SU-DHL-6 (cell line): ENCODE data around the gene GMCL1.

Experiments
- EZH2phosphoT487 ChIP-seq: fragments of 200-600 bp; sonication (generic), shearing (Covaris generic); conservative IDR thresholded peaks from 2 replicates; pipeline ENCODE4 v1.6.1; 2018; ENCODE audit warnings: mild to moderate bottlenecking, antibody characterized with exemption, low read length, moderate library complexity, mixed read lengths
- TF ChIP-seq, protein P1 (sequence below): fragments of 200-600 bp; sonication (generic); IDR thresholded peaks from one replicate; pipeline ENCODE4 v1.5.1; 2017; ENCODE audit warnings: antibody characterized with exemption, mild to moderate bottlenecking, low read length, moderate library complexity; ENCODE audit not compliant: insufficient read depth, poor library complexity, severe bottlenecking

DNA sequence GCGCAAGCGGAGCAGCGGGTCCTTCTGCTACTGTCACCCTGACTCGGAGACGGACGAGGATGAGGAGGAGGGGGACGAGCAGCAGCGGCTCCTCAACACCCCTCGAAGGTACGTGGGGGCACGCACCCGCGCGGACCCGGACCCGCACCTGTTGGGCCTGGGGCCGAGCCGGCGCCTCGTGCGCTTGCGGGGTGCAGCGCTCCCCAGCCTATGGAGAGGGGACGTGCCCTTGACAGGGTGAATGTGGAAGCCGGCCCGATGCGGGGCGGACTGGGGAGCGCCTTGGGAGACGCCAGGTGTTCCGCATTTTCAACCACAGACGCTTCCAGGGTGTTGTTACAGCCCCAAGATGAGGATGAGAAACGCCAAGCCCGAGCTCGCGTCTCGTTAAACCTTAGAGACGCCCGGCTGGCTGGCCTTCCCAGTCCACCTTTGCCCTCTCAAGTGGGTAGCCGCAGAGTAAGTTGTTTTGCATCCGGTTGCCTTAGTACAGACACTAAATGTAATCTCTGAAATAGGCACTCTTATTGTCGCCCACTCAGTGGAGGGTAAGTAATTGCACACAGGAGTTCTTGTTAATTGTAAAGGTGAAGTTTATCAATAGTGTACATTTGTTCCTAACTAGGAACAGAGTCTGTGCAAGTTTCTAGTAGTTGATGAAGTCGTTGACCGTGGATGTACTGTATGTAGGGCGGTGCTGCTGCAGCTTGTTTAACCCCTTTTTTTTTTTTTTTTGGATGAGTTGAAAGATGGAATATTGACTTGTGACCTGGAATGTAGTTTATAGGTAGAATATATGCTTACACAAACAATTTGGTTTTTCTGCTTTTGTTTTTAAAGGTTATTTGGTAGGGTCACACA lies 815 bp downstream of the GMCL1 start:
- TF ChIP-seq, protein P1, sequence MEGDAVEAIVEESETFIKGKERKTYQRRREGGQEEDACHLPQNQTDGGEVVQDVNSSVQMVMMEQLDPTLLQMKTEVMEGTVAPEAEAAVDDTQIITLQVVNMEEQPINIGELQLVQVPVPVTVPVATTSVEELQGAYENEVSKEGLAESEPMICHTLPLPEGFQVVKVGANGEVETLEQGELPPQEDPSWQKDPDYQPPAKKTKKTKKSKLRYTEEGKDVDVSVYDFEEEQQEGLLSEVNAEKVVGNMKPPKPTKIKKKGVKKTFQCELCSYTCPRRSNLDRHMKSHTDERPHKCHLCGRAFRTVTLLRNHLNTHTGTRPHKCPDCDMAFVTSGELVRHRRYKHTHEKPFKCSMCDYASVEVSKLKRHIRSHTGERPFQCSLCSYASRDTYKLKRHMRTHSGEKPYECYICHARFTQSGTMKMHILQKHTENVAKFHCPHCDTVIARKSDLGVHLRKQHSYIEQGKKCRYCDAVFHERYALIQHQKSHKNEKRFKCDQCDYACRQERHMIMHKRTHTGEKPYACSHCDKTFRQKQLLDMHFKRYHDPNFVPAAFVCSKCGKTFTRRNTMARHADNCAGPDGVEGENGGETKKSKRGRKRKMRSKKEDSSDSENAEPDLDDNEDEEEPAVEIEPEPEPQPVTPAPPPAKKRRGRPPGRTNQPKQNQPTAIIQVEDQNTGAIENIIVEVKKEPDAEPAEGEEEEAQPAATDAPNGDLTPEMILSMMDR = no peak
- TF ChIP-seq EZH2phosphoT487 = no peak
